A549 (cell line): ENCODE data around the gene CLEC2D.

Experiments used
- BHLHE40 ChIP-seq: IDR thresholded peaks from 2 replicates; pipeline ENCODE4 v1.6.1; 2012; ENCODE audit warnings: low read depth, low read length, inconsistent platforms
- CEBPB ChIP-seq, 2 experiments: fragments of >200 bp in 1 of 2; sonication (Bioruptor Twin) in 1 of 2; formaldehyde crosslinking in 1 of 2; IDR thresholded peaks; 2 replicates each; pipeline ENCODE4 v1.6.1; 2012 to 2016
- CTCF ChIP-seq: fragments of >200 bp; sonication (Bioruptor Twin); formaldehyde crosslinking; IDR thresholded peaks from 3 replicates; pipeline ENCODE4 v1.5.1; 2016
- KDM5A ChIP-seq: fragments of 200-600 bp; sonication (generic); IDR thresholded peaks from 2 replicates; pipeline ENCODE4 v1.6.1; 2016; ENCODE audit warnings: antibody characterized with exemption, mild to moderate bottlenecking
- SREBF2 ChIP-seq: fragments of 450-650 bp; IDR thresholded peaks from 2 replicates; pipeline ENCODE4 v1.6.1; 2014; ENCODE audit warnings: mild to moderate bottlenecking, moderate library complexity
- ZFP36 ChIP-seq: fragments of 450-650 bp; IDR thresholded peaks from 2 replicates; pipeline ENCODE4 v1.6.1; 2014; ENCODE audit warnings: borderline replicate concordance; ENCODE audit not compliant: partially characterized antibody
- TF ChIP-seq, protein P1 (sequence below): fragments of 200-600 bp; sonication (generic); IDR thresholded peaks from 2 replicates; pipeline ENCODE4 v1.6.1; 2016; ENCODE audit warnings: antibody characterized with exemption, mild to moderate bottlenecking, moderate library complexity

DNA sequence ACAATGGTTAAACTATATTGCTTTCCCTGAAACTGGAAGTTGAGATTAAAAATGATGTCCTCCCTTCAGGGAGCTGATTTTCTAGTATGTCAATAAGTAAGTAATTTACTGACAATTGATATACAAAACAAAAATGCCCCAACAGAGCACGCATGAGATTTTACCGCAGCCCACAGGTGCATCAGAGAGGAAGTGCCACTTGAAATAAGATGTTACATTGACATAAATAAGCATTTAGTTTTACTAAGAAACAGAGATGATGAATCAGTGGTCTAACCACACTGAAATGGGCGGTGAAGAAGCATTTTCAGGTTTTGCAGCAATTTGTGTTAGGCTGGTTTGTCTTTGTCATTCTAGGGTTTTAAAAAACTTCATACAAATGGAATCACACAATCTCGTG lies 72.2 kb downstream of the CLEC2D start:
- TF ChIP-seq BHLHE40 = no peak
- TF ChIP-seq CTCF = no peak
- no peak for TF ChIP-seq KDM5A
- TF ChIP-seq ZFP36 = no peak
- TF ChIP-seq, protein P1, sequence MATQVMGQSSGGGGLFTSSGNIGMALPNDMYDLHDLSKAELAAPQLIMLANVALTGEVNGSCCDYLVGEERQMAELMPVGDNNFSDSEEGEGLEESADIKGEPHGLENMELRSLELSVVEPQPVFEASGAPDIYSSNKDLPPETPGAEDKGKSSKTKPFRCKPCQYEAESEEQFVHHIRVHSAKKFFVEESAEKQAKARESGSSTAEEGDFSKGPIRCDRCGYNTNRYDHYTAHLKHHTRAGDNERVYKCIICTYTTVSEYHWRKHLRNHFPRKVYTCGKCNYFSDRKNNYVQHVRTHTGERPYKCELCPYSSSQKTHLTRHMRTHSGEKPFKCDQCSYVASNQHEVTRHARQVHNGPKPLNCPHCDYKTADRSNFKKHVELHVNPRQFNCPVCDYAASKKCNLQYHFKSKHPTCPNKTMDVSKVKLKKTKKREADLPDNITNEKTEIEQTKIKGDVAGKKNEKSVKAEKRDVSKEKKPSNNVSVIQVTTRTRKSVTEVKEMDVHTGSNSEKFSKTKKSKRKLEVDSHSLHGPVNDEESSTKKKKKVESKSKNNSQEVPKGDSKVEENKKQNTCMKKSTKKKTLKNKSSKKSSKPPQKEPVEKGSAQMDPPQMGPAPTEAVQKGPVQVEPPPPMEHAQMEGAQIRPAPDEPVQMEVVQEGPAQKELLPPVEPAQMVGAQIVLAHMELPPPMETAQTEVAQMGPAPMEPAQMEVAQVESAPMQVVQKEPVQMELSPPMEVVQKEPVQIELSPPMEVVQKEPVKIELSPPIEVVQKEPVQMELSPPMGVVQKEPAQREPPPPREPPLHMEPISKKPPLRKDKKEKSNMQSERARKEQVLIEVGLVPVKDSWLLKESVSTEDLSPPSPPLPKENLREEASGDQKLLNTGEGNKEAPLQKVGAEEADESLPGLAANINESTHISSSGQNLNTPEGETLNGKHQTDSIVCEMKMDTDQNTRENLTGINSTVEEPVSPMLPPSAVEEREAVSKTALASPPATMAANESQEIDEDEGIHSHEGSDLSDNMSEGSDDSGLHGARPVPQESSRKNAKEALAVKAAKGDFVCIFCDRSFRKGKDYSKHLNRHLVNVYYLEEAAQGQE = no peak
- no peak for TF ChIP-seq CEBPB (IDR thresholded peaks at IDR 0.05)
- TF ChIP-seq SREBF2 = no peak
